SK-N-SH (cell line): ENCODE results near the gene SEC24D. TPM values are rescaled to one million over a fixed set of nuclear protein-coding genes. Genes with fewer than 3 reads are reported as not detected.

Experiments used
- CTCF ChIA-PET: fragments of 300-600, 350-600 bp; formaldehyde crosslinking; extraction: SDS; loops from one replicate; lab custom pipeline; 2021; lab: Yijun Ruan, JAX
- POLR2A ChIA-PET: fragments of 350-600 bp; sonication (Branson Sonifier 250); formaldehyde crosslinking; extraction: SDS; loops from one replicate; lab custom pipeline; 2020; ENCODE audit warnings: antibody characterized with exemption, inconsistent platforms; lab: Yijun Ruan, JAX
- DNase-seq: peaks from one replicate; pipeline ENCODE4 v3.0.0; 2012
- H2AFZ ChIP-seq: fragments of 200-600 bp; sonication (generic); 2 replicates; pipeline ENCODE4 v1.8.1; 2016; ENCODE audit warnings: antibody characterized with exemption, mild to moderate bottlenecking, low read depth
- H3F3A ChIP-seq: fragments of 200-600 bp; sonication (generic); replicated peaks from 2 replicates; pipeline ENCODE3; 2016; ENCODE audit warnings: antibody characterized with exemption, mild to moderate bottlenecking; ENCODE audit not compliant: insufficient read depth
- H3K27ac ChIP-seq, 2 experiments: fragments of 200-500 bp in 1 of 2; fragments of 200-600 bp in 1 of 2; sonication (Bioruptor generic) in 1 of 2; sonication (generic), shearing (Covaris generic) in 1 of 2; 2 replicates each; pipeline versions ENCODE4 v1.5.1 to v1.6.1; 2014 to 2016; ENCODE audit warnings: low read depth in 2 of 2, inconsistent platforms in 1 of 2, low read length in 1 of 2, mild to moderate bottlenecking in 1 of 2, mixed read lengths in 1 of 2
- H3K27me3 ChIP-seq: fragments of 200-600 bp; sonication (generic), shearing (Covaris generic); 2 replicates; pipeline ENCODE4 v1.6.1; 2016; ENCODE audit warnings: mixed run types; ENCODE audit not compliant: insufficient read depth
- H3K36me3 ChIP-seq, 2 experiments: fragments of 200-500 bp in 1 of 2; fragments of 200-600 bp in 1 of 2; sonication (Bioruptor generic) in 1 of 2; sonication (generic) in 1 of 2; replicated peaks in 1 of 2; 2 replicates each; pipeline versions ENCODE3 to v1.5.1; 2014 to 2016; ENCODE audit warnings: low read length in 1 of 2, mild to moderate bottlenecking in 1 of 2; ENCODE audit not compliant: insufficient read depth in 2 of 2, control insufficient read depth in 1 of 2
- H3K4me1 ChIP-seq, 2 experiments: fragments of 200-500 bp in 1 of 2; fragments of 200-600 bp in 1 of 2; sonication (Bioruptor generic) in 1 of 2; sonication (generic), shearing (Covaris generic) in 1 of 2; 2 replicates each; pipeline versions ENCODE4 v1.5.1 to v1.6.1; 2014 to 2016; ENCODE audit warnings: low read depth in 1 of 2, low read length in 1 of 2, mixed run types in 1 of 2; ENCODE audit not compliant: insufficient read depth in 2 of 2, control insufficient read depth in 1 of 2
- H3K4me2 ChIP-seq: fragments of 200-600 bp; sonication (generic), shearing (Covaris generic); 2 replicates; pipeline ENCODE4 v1.6.1; 2017; ENCODE audit warnings: mixed run types
- H3K4me3 ChIP-seq, 2 experiments: fragments of 200-500 bp in 1 of 2; fragments of 200-600 bp in 1 of 2; sonication (Bioruptor generic) in 1 of 2; sonication (generic), shearing (Covaris generic) in 1 of 2; 2 replicates each; pipeline versions ENCODE4 v1.5.1 to v1.8.1; 2014 to 2016; ENCODE audit warnings: low read depth in 2 of 2, inconsistent platforms in 1 of 2, low read length in 1 of 2, mild to moderate bottlenecking in 1 of 2, mixed read lengths in 1 of 2, moderate library complexity in 1 of 2
- H3K79me2 ChIP-seq: fragments of 200-600 bp; sonication (generic); 2 replicates; pipeline ENCODE4 v1.8.1; 2017; ENCODE audit warnings: mild to moderate bottlenecking; ENCODE audit not compliant: insufficient read depth
- H3K9ac ChIP-seq: fragments of 200-600 bp; sonication (generic); 2 replicates; pipeline ENCODE4 v1.6.1; 2017; ENCODE audit warnings: mixed run types
- H3K9me2 ChIP-seq: fragments of 200-600 bp; sonication (generic); 2 replicates; pipeline ENCODE4 v1.6.1; 2017; ENCODE audit warnings: mixed run types
- H3K9me3 ChIP-seq: fragments of 200-600 bp; sonication (generic); 2 replicates; pipeline ENCODE4 v1.6.1; 2017; ENCODE audit warnings: mixed run types, mild to moderate bottlenecking, moderate library complexity
- H4K20me1 ChIP-seq: fragments of 200-600 bp; sonication (generic); 2 replicates; pipeline ENCODE4 v1.6.1; 2017; ENCODE audit warnings: mild to moderate bottlenecking, mixed run types; ENCODE audit not compliant: insufficient read depth
- CTCF ChIP-seq: fragments of 200-600 bp; sonication (generic); IDR thresholded peaks from 2 replicates; pipeline ENCODE4 v1.6.1; 2017; ENCODE audit warnings: antibody characterized with exemption, mild to moderate bottlenecking, moderate library complexity
- EZH2phosphoT487 ChIP-seq: fragments of 200-600 bp; sonication (generic); IDR thresholded peaks from 2 replicates; pipeline ENCODE4 v1.6.1; 2017; ENCODE audit warnings: low read depth, mixed run types, mild to moderate bottlenecking, antibody characterized with exemption, moderate library complexity, borderline replicate concordance
- FOXJ3 ChIP-seq: sonication (generic); formaldehyde crosslinking; IDR thresholded peaks from 2 replicates; pipeline ENCODE4 v1.5.1; 2020; ENCODE audit warnings: mild to moderate bottlenecking, missing genetic modification reagents
- MEF2A ChIP-seq: IDR thresholded peaks from 2 replicates; pipeline ENCODE4 v1.4.0; 2012; ENCODE audit warnings: low read depth, borderline replicate concordance
- POLR2AphosphoS5 ChIP-seq: IDR thresholded peaks from 2 replicates; pipeline ENCODE4 v1.6.1; 2012; ENCODE audit warnings: low read depth, low read length
- RCOR1 ChIP-seq: fragments of 150-350 bp; IDR thresholded peaks from 2 replicates; pipeline ENCODE4 v1.6.1; 2017; ENCODE audit warnings: antibody characterized with exemption, low read length
- RFX5 ChIP-seq: IDR thresholded peaks from 2 replicates; pipeline ENCODE4 v1.6.1; 2012; ENCODE audit warnings: mild to moderate bottlenecking, improper control_type of control experiment, low read length
- WGBS: methylation state at CpG from one replicate; pipeline ENCODE4 v1.1.6; 2017; ENCODE audit warnings: low lambda C conversion rate; 5-methylcytosine and 5-hydroxymethylcytosine counted together
- polyA plus RNA-seq, 3 experiments: library from polyadenylated mRNA; depleted of rRNA; stranded (reverse); fragments of >200 nt; gene quantifications; 2 replicates each; pipeline ENCODE4 v1.2.3, GENCODE V29; 2012
- TF ChIP-seq, protein P1 (sequence below): IDR thresholded peaks from 2 replicates; pipeline ENCODE4 v1.4.0; 2012; ENCODE audit warnings: low read depth, borderline replicate concordance
- TF ChIP-seq, protein P2 (sequence below): fragments of 150-350 bp; IDR thresholded peaks from 2 replicates; pipeline ENCODE4 v1.6.1; 2016; ENCODE audit warnings: mild to moderate bottlenecking, low read depth, low read length
- TF ChIP-seq, protein P3 (sequence below): fragments of 150-350 bp; IDR thresholded peaks from 2 replicates; pipeline ENCODE4 v1.6.1; 2017; ENCODE audit warnings: antibody characterized with exemption, low read length, low read depth, borderline replicate concordance

SEC24D gene
- polyA plus RNA-seq, 1 of the 3 experiments (the other 2 are of a cell fraction) = 32.2 TPM

- no peaks in the 10 kb centered on the region for H3K9me2 ChIP-seq
- peaks cover 34% of the 10 kb centered on the region for H3F3A ChIP-seq
- peaks cover 5% of the 10 kb centered on the region; the same call in 1 of the 2 replicates for H4K20me1 ChIP-seq
- TF ChIP-seq, protein P1, sequence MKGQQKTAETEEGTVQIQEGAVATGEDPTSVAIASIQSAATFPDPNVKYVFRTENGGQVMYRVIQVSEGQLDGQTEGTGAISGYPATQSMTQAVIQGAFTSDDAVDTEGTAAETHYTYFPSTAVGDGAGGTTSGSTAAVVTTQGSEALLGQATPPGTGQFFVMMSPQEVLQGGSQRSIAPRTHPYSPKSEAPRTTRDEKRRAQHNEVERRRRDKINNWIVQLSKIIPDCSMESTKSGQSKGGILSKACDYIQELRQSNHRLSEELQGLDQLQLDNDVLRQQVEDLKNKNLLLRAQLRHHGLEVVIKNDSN = no peak
- no peak for TF ChIP-seq RCOR1
- TF ChIP-seq RFX5 = no peak
- TF ChIP-seq, protein P2, sequence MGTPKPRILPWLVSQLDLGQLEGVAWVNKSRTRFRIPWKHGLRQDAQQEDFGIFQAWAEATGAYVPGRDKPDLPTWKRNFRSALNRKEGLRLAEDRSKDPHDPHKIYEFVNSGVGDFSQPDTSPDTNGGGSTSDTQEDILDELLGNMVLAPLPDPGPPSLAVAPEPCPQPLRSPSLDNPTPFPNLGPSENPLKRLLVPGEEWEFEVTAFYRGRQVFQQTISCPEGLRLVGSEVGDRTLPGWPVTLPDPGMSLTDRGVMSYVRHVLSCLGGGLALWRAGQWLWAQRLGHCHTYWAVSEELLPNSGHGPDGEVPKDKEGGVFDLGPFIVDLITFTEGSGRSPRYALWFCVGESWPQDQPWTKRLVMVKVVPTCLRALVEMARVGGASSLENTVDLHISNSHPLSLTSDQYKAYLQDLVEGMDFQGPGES = no peak
- TF ChIP-seq CTCF = no peak
- TF ChIP-seq, protein P3, sequence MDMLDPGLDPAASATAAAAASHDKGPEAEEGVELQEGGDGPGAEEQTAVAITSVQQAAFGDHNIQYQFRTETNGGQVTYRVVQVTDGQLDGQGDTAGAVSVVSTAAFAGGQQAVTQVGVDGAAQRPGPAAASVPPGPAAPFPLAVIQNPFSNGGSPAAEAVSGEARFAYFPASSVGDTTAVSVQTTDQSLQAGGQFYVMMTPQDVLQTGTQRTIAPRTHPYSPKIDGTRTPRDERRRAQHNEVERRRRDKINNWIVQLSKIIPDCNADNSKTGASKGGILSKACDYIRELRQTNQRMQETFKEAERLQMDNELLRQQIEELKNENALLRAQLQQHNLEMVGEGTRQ = no peak
- TF ChIP-seq MEF2A = no peak
- no peak for TF ChIP-seq POLR2AphosphoS5
- no peak for TF ChIP-seq EZH2phosphoT487
- no peak for TF ChIP-seq FOXJ3 (CRISPR knock-in tag)
- H3K9me3 ChIP-seq = no peaks in the 10 kb centered on the region
- WGBS = 96% methylated on average over 3 of the region's 3 CpGs
- DNase-seq = no peak
- H3K27me3 ChIP-seq = no peaks in the 10 kb centered on the region
- H2AFZ ChIP-seq = no peak overlapping the region
- H3K79me2 ChIP-seq = peaks cover 64% of the 10 kb centered on the region
- H3K9ac ChIP-seq = no peak overlapping the region
- CTCF ChIA-PET = interaction anchor here (0.6 to 2.2 kb wide), 7 partner anchors 10 to 212 kb away, joined by 3 to 9 read pairs (median 5); partner anchors contain the start of gene SYNPO2
- peak overlapping the region; percentile 69 to 99; a peak in 3 of 4 replicates for H3K27ac ChIP-seq
- POLR2A ChIA-PET = no interaction called here
- H3K4me2 ChIP-seq = no peak overlapping the region
- H3K4me1 ChIP-seq = peaks cover 51 to 54% of the 10 kb centered on the region in 2 experiments; a peak in 3 of 4 replicates
- H3K4me3 ChIP-seq = no peak overlapping the region
- peaks cover 46 to 74% of the 10 kb centered on the region in 2 experiments for H3K36me3 ChIP-seq
Measured at GRCh38 chr4:118756429-118756828, 79.5 kb downstream of the SEC24D start.
